H1 (cell line): ENCODE measurements around the gene MDM4. TPM values are rescaled to one million over a fixed set of nuclear protein-coding genes. Genes with fewer than 3 reads are reported as not detected.

Experiments used
- CTCF ChIA-PET: fragments of 300-600 bp; sonication (Branson Sonifier 250); formaldehyde crosslinking; loops from one replicate; lab custom pipeline; 2021; ENCODE audit not compliant: partially characterized antibody; lab: Charles Lee
- POLR2A ChIA-PET: fragments of 300-600 bp; sonication (Branson Sonifier 250); formaldehyde crosslinking; loops from one replicate; lab custom pipeline; 2021; ENCODE audit warnings: inconsistent platforms; ENCODE audit not compliant: partially characterized antibody; lab: Charles Lee
- DNase-seq, 2 experiments: peaks; one replicate each; pipeline versions ENCODE4 v3.0.0 to v3.0.0-alpha.2; 2010 to 2022; ENCODE audit warnings: low spot score in 2 of 2, low read depth in 1 of 2, mixed read lengths in 1 of 2
- FAIRE-seq: peaks from 2 replicates; lab custom pipeline; 2011; peaks lifted over from hg19 to GRCh38; lab: Jason Lieb, UNC
- H2AFZ ChIP-seq: 2 replicates; pipeline ENCODE4 v1.8.1; 2012; ENCODE audit warnings: low read length, inconsistent platforms
- H2AK5ac ChIP-seq: 2 replicates; pipeline ENCODE4 v1.6.1; 2013; ENCODE audit warnings: low read depth, low read length
- H2BK120ac ChIP-seq: replicated peaks from 2 replicates; pipeline ENCODE3; 2013; ENCODE audit warnings: low read depth, low read length, inconsistent platforms
- H2BK12ac ChIP-seq: 2 replicates; pipeline ENCODE4 v1.6.1; 2013; ENCODE audit warnings: low read depth, low read length
- H2BK15ac ChIP-seq: 2 replicates; pipeline ENCODE4 v1.6.1; 2013; ENCODE audit warnings: low read length
- H2BK20ac ChIP-seq: 2 replicates; pipeline ENCODE4 v1.6.1; 2013; ENCODE audit warnings: low read length
- H2BK5ac ChIP-seq: 2 replicates; pipeline ENCODE4 v1.6.1; 2013; ENCODE audit warnings: low read depth, low read length
- H3K14ac ChIP-seq: 2 replicates; pipeline ENCODE4 v1.6.1; 2013; ENCODE audit warnings: inconsistent platforms; ENCODE audit not compliant: insufficient read length
- H3K18ac ChIP-seq: 2 replicates; pipeline ENCODE4 v1.6.1; 2013; ENCODE audit warnings: low read length; ENCODE audit errors: extremely low read depth
- H3K23ac ChIP-seq: 2 replicates; pipeline ENCODE4 v1.6.1; 2013; ENCODE audit warnings: inconsistent platforms; ENCODE audit not compliant: insufficient read length
- H3K23me2 ChIP-seq: 2 replicates; pipeline ENCODE4 v1.6.1; 2013; ENCODE audit warnings: low read depth, low read length
- H3K27ac ChIP-seq: 2 replicates; pipeline ENCODE4 v1.6.1; 2011; ENCODE audit warnings: low read depth, low read length, inconsistent platforms
- H3K27me3 ChIP-seq, 4 experiments: replicated peaks in 1 of 4; 1 replicate in 1 of 4; 2 replicates in 3 of 4; pipeline versions ENCODE4 v1.6.1 to v1.8.1; 2011 to 2013; ENCODE audit warnings: low read length in 3 of 4, mild to moderate bottlenecking in 3 of 4, inconsistent platforms in 2 of 4, mixed read lengths in 2 of 4, moderate library complexity in 1 of 4; ENCODE audit not compliant: control insufficient read depth in 3 of 4, insufficient read depth in 3 of 4; ENCODE audit errors: extremely low read depth in 1 of 4
- H3K36me3 ChIP-seq, 4 experiments: 2 replicates each; pipeline versions ENCODE4 v1.6.1 to v1.8.1; 2011 to 2013; ENCODE audit warnings: mild to moderate bottlenecking in 4 of 4, low read length in 3 of 4, moderate library complexity in 2 of 4, control low read depth in 1 of 4, inconsistent platforms in 1 of 4; ENCODE audit not compliant: insufficient read depth in 4 of 4, control insufficient read depth in 2 of 4
- H3K4ac ChIP-seq: replicated peaks from 2 replicates; pipeline ENCODE3; 2013; ENCODE audit warnings: low read length, low read depth, mixed read lengths, inconsistent platforms; ENCODE audit not compliant: insufficient read length
- H3K4me1 ChIP-seq, 4 experiments: replicated peaks in 1 of 4; 1 replicate in 1 of 4; 2 replicates in 3 of 4; pipeline versions ENCODE4 v1.6.1 to v1.8.1; 2011 to 2013; ENCODE audit warnings: low read length in 3 of 4, inconsistent platforms in 2 of 4, mixed read lengths in 1 of 4; ENCODE audit not compliant: insufficient read depth in 4 of 4, control insufficient read depth in 3 of 4
- H3K4me2 ChIP-seq, 2 experiments: 2 replicates each; pipeline versions ENCODE4 v1.6.1 to v1.8.1; 2011 to 2013; ENCODE audit warnings: low read depth in 2 of 2, low read length in 2 of 2, control low read depth in 1 of 2, inconsistent platforms in 1 of 2, mild to moderate bottlenecking in 1 of 2; ENCODE audit not compliant: insufficient read depth in 1 of 2
- H3K4me3 ChIP-seq, 4 experiments: fragments of 200-600, 300-600 bp in 1 of 4; sonication (generic), shearing (Covaris generic), sonication (Bioruptor Twin) in 1 of 4; 2 replicates each; pipeline versions ENCODE4 v1.5.1 to v1.8.1; 2011 to 2016; ENCODE audit warnings: low read length in 4 of 4, low read depth in 3 of 4, control low read depth in 2 of 4, inconsistent platforms in 2 of 4, mild to moderate bottlenecking in 2 of 4, mixed read lengths in 1 of 4, moderate library complexity in 1 of 4; ENCODE audit not compliant: insufficient read depth in 2 of 4; ENCODE audit errors: extremely low read depth in 1 of 4
- H3K56ac ChIP-seq: replicated peaks from 2 replicates; pipeline ENCODE3; 2013; ENCODE audit warnings: low read depth, mild to moderate bottlenecking, mixed read lengths, low read length, inconsistent platforms; ENCODE audit not compliant: insufficient read length
- H3K79me1 ChIP-seq: 2 replicates; pipeline ENCODE4 v1.6.1; 2013; ENCODE audit warnings: low read depth, low read length, control low read depth
- H3K79me2 ChIP-seq, 2 experiments: 2 replicates each; pipeline versions ENCODE4 v1.6.1 to v1.8.1; 2012 to 2013; ENCODE audit warnings: low read length in 2 of 2, mild to moderate bottlenecking in 2 of 2, inconsistent platforms in 1 of 2; ENCODE audit not compliant: insufficient read depth in 2 of 2, control insufficient read depth in 1 of 2
- H3K9ac ChIP-seq, 4 experiments: replicated peaks in 1 of 4; 1 replicate in 1 of 4; 2 replicates in 3 of 4; pipeline versions ENCODE4 v1.6.1 to v1.8.1; 2011 to 2013; ENCODE audit warnings: low read depth in 3 of 4, low read length in 3 of 4, control low read depth in 2 of 4, mild to moderate bottlenecking in 2 of 4, moderate library complexity in 2 of 4, inconsistent platforms in 1 of 4; ENCODE audit errors: extremely low read depth in 1 of 4
- H3K9me3 ChIP-seq, 2 experiments: 2 replicates each; pipeline versions ENCODE4 v1.6.1 to v1.8.1; 2012 to 2013; ENCODE audit warnings: mild to moderate bottlenecking in 2 of 2, moderate library complexity in 2 of 2, control low read depth in 1 of 2, inconsistent platforms in 1 of 2, low read depth in 1 of 2, low read length in 1 of 2, mixed read lengths in 1 of 2; ENCODE audit not compliant: insufficient read depth in 2 of 2
- H4K20me1 ChIP-seq, 2 experiments: replicated peaks in 1 of 2; 2 replicates each; pipeline versions ENCODE3 to v1.8.1; 2011 to 2013; ENCODE audit warnings: inconsistent platforms in 2 of 2, low read length in 2 of 2, mild to moderate bottlenecking in 1 of 2; ENCODE audit not compliant: insufficient read depth in 2 of 2, control insufficient read depth in 1 of 2
- H4K5ac ChIP-seq: 2 replicates; pipeline ENCODE4 v1.6.1; 2013; ENCODE audit warnings: low read length, low read depth, mixed read lengths, inconsistent platforms; ENCODE audit not compliant: insufficient read length
- H4K8ac ChIP-seq: 2 replicates; pipeline ENCODE4 v1.8.0; 2013; ENCODE audit warnings: mild to moderate bottlenecking, moderate library complexity, low read length, inconsistent platforms; ENCODE audit not compliant: insufficient read depth; ENCODE audit errors: extremely low read depth
- H4K91ac ChIP-seq: replicated peaks from 2 replicates; pipeline ENCODE3; 2013; ENCODE audit warnings: low read length, mixed read lengths, inconsistent platforms; ENCODE audit not compliant: insufficient read length
- ATF2 ChIP-seq: IDR thresholded peaks from 2 replicates; pipeline ENCODE4 v1.6.1; 2012; ENCODE audit warnings: low read length, inconsistent platforms
- CBX8 ChIP-seq: fragments of 300-800, 300-1000 bp; sonication (generic); IDR thresholded peaks from 2 replicates; pipeline ENCODE4 v1.7.1; 2016; ENCODE audit warnings: low read depth, low read length, borderline replicate concordance
- CHD1 ChIP-seq: IDR thresholded peaks from 2 replicates; pipeline ENCODE4 v1.6.1; 2012; ENCODE audit warnings: low read depth, low read length, improper control_type of control experiment
- KDM4A ChIP-seq: IDR thresholded peaks from one replicate; pipeline ENCODE4 v1.7.1; 2012; ENCODE audit warnings: low read depth, mild to moderate bottlenecking, moderate library complexity, low read length, inconsistent platforms; ENCODE audit not compliant: severe bottlenecking
- POU5F1 ChIP-seq: IDR thresholded peaks from 2 replicates; pipeline ENCODE4 v1.6.1; 2011; ENCODE audit warnings: low read depth, mild to moderate bottlenecking, low read length, moderate library complexity
- RFX5 ChIP-seq: IDR thresholded peaks from 2 replicates; pipeline ENCODE4 v1.6.1; 2011; ENCODE audit warnings: low read depth, low read length, improper control_type of control experiment, borderline replicate concordance
- RXRA ChIP-seq: IDR thresholded peaks from 2 replicates; pipeline ENCODE4 v1.6.1; 2011; ENCODE audit warnings: low read depth, mild to moderate bottlenecking, low read length, moderate library complexity; ENCODE audit not compliant: insufficient read depth
- SAP30 ChIP-seq: fragments of 300-600 bp; sonication (generic); IDR thresholded peaks from 2 replicates; pipeline ENCODE4 v1.7.1; 2012; ENCODE audit warnings: low read length, moderate library complexity, mild to moderate bottlenecking, inconsistent platforms; ENCODE audit not compliant: insufficient read depth, insufficient replicate concordance
- SIRT6 ChIP-seq: IDR thresholded peaks from one replicate; pipeline ENCODE4 v1.7.1; 2012; ENCODE audit warnings: low read length, inconsistent platforms
- SRF ChIP-seq: IDR thresholded peaks from 2 replicates; pipeline ENCODE4 v1.6.1; 2011; ENCODE audit warnings: mild to moderate bottlenecking, low read depth, low read length, moderate library complexity
- WGBS, 2 experiments: shearing (Covaris generic) in 1 of 2; methylation state at CpG; one replicate each; pipeline versions ENCODE4 v1.1.6 to v1.1.7; 2013 to 2015; ENCODE audit warnings: low lambda C conversion rate in 2 of 2, mixed read lengths in 2 of 2, inconsistent platforms in 1 of 2, low coverage in 1 of 2, missing lambda C conversion rate in 1 of 2; ENCODE audit not compliant: insufficient replicate concordance in 2 of 2, insufficient coverage in 1 of 2, insufficient read length in 1 of 2; ENCODE audit errors: extremely low coverage in 1 of 2, missing lambda C conversion rate in 1 of 2; 5-methylcytosine and 5-hydroxymethylcytosine counted together
- polyA plus RNA-seq, 7 experiments: library from polyadenylated mRNA; depleted of rRNA in 3 of 7; stranded (reverse) in 5 of 7; unstranded in 2 of 7; fragments of >200 nt in 5 of 7; fragments of 200-250 nt in 2 of 7; gene quantifications; 1 replicate in 5 of 7; 2 replicates in 1 of 7; 4 replicates in 1 of 7; pipeline versions ENCODE4 v1.2.1 to v1.2.3, GENCODE V29; 2011 to 2013; ENCODE audit warnings: missing spikeins in 2 of 7, mixed read lengths in 2 of 7
- total RNA-seq: library from RNA; stranded (reverse); fragmentation: NEBNext Ultra II Directional; extraction: Animal tissue kit (Norgen Biotek cat#: 25700); gene quantifications from 2 replicates; pipeline ENCODE4 v1.2.1, GENCODE V29; 2021

Gene MDM4
- total and polyA plus RNA-seq, 2 of the 8 experiments (the other 6 are each of a cell fraction or from before 2014, with no cell fraction given), result 10.8 to 84.9 TPM

- H2AFZ ChIP-seq, result no peak overlapping the region
- H3K79me1 ChIP-seq, result peaks cover 2% of the 10 kb centered on the region
- no peak overlapping the region for H3K9ac ChIP-seq
- H3K27me3 ChIP-seq, result no peaks in the 10 kb centered on the region
- WGBS, 2 experiments, result 89% methylated on average over 10 of the region's 10 CpGs; no CpG with 5 or more reads in 1 of the 2 experiments
- DNase-seq (no peak), FAIRE-seq (no peak)
- no peak overlapping the region for H2BK15ac ChIP-seq
- no peak overlapping the region for H4K8ac ChIP-seq
- POLR2A ChIA-PET, result no interaction called here
- H3K56ac ChIP-seq, result no peak overlapping the region
- no peak overlapping the region for H2AK5ac ChIP-seq
- no peak overlapping the region for H3K18ac ChIP-seq
- peaks cover 0 to 8% (median 3%) of the 10 kb centered on the region in 4 experiments; a peak in 4 of 7 replicates for H3K4me1 ChIP-seq
- H2BK120ac ChIP-seq, result no peak overlapping the region
- no peak overlapping the region; the same call in 1 of the 2 replicates for H2BK5ac ChIP-seq
- no peak overlapping the region for H3K23ac ChIP-seq
- no peak overlapping the region for H2BK20ac ChIP-seq
- no peaks in the 10 kb centered on the region for H3K23me2 ChIP-seq
- H3K79me2 ChIP-seq, result no peaks in the 10 kb centered on the region
- H3K4ac ChIP-seq, result no peak overlapping the region
- no peak overlapping the region for H4K5ac ChIP-seq
- CTCF ChIA-PET, result interaction anchor here (1.2 to 1.4 kb wide), 2 partner anchors 8 to 24 kb away, joined by 3 read pairs; no protein-coding TSS in a partner anchor
- H3K27ac ChIP-seq, result no peak overlapping the region
- no peak overlapping the region for H4K91ac ChIP-seq
- no peak overlapping the region for H3K4me2 ChIP-seq
- H3K9me3 ChIP-seq, result no peaks in the 10 kb centered on the region
- no peak overlapping the region for H3K14ac ChIP-seq
- no peak overlapping the region for H2BK12ac ChIP-seq
- no peak overlapping the region for H3K4me3 ChIP-seq
- H3K36me3 ChIP-seq, result peaks cover 0 to 2% (median under 1%) of the 10 kb centered on the region in 4 experiments; a peak in 3 of 8 replicates
- H4K20me1 ChIP-seq, result no peaks in the 10 kb centered on the region
- TF ChIP-seq SRF (no peak), KDM4A (no peak), POU5F1 (no peak), RXRA (no peak), ATF2 (no peak), SIRT6 (no peak), CHD1 (no peak), SAP30 (no peak), RFX5 (no peak), CBX8 (no peak)
Measured at GRCh38 chr1:204469304-204469703, 46.9 kb upstream of the MDM4 start.
